Left kidney (tissue), 2 donors: Measurements from ENCODE around the gene NR2F2. TPM values are rescaled to one million over a fixed set of nuclear protein-coding genes. Genes with fewer than 3 reads are reported as not detected.

ENCODE experiments used
- DNase-seq: peaks from one replicate; pipeline ENCODE4 v3.0.0-alpha.2; 2013
- polyA plus RNA-seq: library from polyadenylated mRNA; unstranded; fragments of 120-200 nt; gene quantifications from one replicate; pipeline ENCODE4 v1.2.1, GENCODE V29; 2013; ENCODE audit not compliant: insufficient read length

NR2F2 gene
- polyA plus RNA-seq, 1 donor = 348 TPM

- DNase-seq = no peak
These were observed 844 bp downstream of the NR2F2 start for GRCh38 chr15:96331144-96331944.

GRCh38 chr15:96331945-96332636 is 1.6 kb downstream of the NR2F2 start:
- DNase-seq = no peak

GRCh38 chr15:96332637-96333121 is 2.2 kb downstream of the NR2F2 start:
- DNase-seq = no peak

- no peak for DNase-seq
These were observed 2.9 kb downstream of the NR2F2 start for GRCh38 chr15:96333131-96334016.

GRCh38 chr15:96334017-96334704 is 3.7 kb downstream of the NR2F2 start:
- no peak for DNase-seq

- DNase-seq = no peak
These were observed 4.4 kb downstream of the NR2F2 start for GRCh38 chr15:96334705-96335410.

- no peak for DNase-seq
These were observed 5.0 kb downstream of the NR2F2 start for GRCh38 chr15:96335411-96336024.

- DNase-seq = no peak
These were observed 5.7 kb downstream of the NR2F2 start for GRCh38 chr15:96336108-96336595.

GRCh38 chr15:96336596-96337364 is 6.3 kb downstream of the NR2F2 start:
- no peak for DNase-seq

- no peak for DNase-seq
These were observed 7.0 kb downstream of the NR2F2 start for GRCh38 chr15:96337365-96338023.

- no peak for DNase-seq
These were observed 7.7 kb downstream of the NR2F2 start for GRCh38 chr15:96338074-96338765.

- no peak for DNase-seq
These were observed 8.5 kb downstream of the NR2F2 start for GRCh38 chr15:96338766-96339618.

- DNase-seq = no peak
These were observed 9.3 kb downstream of the NR2F2 start for GRCh38 chr15:96339619-96340347.

GRCh38 chr15:96340348-96340597 is 9.8 kb downstream of the NR2F2 start:
- DNase-seq = no peak

GRCh38 chr15:96340598-96341512 is 10.4 kb downstream of the NR2F2 start:
- no peak for DNase-seq
